Osteocyte (in vitro differentiated cells): ENCODE data around the gene TECR. TPM values are rescaled to one million over a fixed set of nuclear protein-coding genes. Genes with fewer than 3 reads are reported as not detected.
A peak's percentile ranks its signal among the peaks of the same experiment; 100 is the strongest.

Experiments used
- DNase-seq: peaks from one replicate; pipeline ENCODE4 v3.0.0; 2021; ENCODE audit warnings: mixed read lengths; ENCODE audit not compliant: unreplicated experiment; ENCODE audit errors: extremely low spot score
- H3K27ac Mint-ChIP-seq: one replicate; pipeline ENCODE4 v1.8.0; 2021; ENCODE audit warnings: mild to moderate bottlenecking, mixed read lengths; ENCODE audit not compliant: unreplicated experiment
- H3K27me3 Mint-ChIP-seq: one replicate; pipeline ENCODE4 v1.8.0; 2021; ENCODE audit warnings: mixed read lengths; ENCODE audit not compliant: unreplicated experiment
- H3K36me3 Mint-ChIP-seq: one replicate; pipeline ENCODE4 v1.8.0; 2021; ENCODE audit warnings: mixed read lengths; ENCODE audit not compliant: unreplicated experiment
- H3K4me1 Mint-ChIP-seq: one replicate; pipeline ENCODE4 v1.8.0; 2021; ENCODE audit warnings: mixed read lengths; ENCODE audit not compliant: unreplicated experiment
- H3K4me3 Mint-ChIP-seq: one replicate; pipeline ENCODE4 v1.8.0; 2021; ENCODE audit warnings: mild to moderate bottlenecking, moderate library complexity, mixed read lengths; ENCODE audit not compliant: unreplicated experiment
- H3K9me3 Mint-ChIP-seq: one replicate; pipeline ENCODE4 v1.8.0; 2021; ENCODE audit warnings: mixed read lengths; ENCODE audit not compliant: unreplicated experiment
- total RNA-seq: library from RNA; stranded (reverse); gene quantifications from 2 replicates; pipeline ENCODE4 v1.2.1, GENCODE V29; 2021
- TF ChIP-seq, protein P1 (sequence below): fragments of 200-600 bp; sonication (generic); IDR thresholded peaks from 2 replicates; pipeline ENCODE4 v1.5.0; 2021; ENCODE audit warnings: antibody characterized with exemption, mild to moderate bottlenecking, moderate library complexity

TECR gene
- total RNA-seq, 1 donor from 2014 or later: 136 TPM

DNA sequence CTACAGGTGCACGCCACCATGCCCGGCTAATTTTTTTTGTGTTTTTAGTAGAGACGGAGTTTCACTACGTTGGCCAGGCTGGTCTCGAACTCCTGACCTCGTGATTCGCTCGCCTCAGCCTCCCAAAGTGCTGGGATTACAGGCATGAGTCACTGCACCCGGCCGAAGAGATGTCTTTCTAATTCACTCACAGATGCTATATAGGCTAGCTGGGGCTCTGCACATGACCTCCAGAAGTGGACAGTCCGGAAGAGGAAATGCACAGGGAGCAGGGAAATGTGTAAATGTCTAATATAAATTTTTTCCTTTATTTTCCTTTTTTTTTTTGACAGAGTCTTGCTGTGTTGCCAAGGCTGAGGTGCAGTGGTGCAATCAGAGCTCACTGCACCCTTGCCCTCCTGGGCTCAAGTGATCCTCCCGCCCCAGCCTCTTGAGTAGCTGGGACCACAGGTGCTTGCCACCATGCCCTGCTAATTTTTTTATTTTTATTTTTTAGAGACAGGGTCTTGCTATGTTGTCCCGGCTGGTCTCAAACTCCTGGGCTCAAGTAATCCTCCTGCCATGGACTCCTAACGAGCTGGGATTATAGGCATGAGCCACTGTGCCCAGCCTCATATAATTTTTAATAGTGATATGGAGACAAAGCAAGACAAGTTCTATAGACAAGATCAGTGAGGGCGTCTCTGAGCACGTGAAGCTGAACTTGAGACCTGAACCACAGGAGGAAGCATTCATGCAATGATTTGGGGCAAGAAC, 41.8 kb upstream of the TECR start:
- DNase-seq: no peak
- H3K36me3 Mint-ChIP-seq: peaks cover 31% of the 10 kb centered on the region
- H3K27ac Mint-ChIP-seq: no peak overlapping the region
- no peak overlapping the region for H3K4me3 Mint-ChIP-seq
- no peaks in the 10 kb centered on the region for H3K9me3 Mint-ChIP-seq
- H3K27me3 Mint-ChIP-seq: no peaks in the 10 kb centered on the region
- TF ChIP-seq, protein P1, sequence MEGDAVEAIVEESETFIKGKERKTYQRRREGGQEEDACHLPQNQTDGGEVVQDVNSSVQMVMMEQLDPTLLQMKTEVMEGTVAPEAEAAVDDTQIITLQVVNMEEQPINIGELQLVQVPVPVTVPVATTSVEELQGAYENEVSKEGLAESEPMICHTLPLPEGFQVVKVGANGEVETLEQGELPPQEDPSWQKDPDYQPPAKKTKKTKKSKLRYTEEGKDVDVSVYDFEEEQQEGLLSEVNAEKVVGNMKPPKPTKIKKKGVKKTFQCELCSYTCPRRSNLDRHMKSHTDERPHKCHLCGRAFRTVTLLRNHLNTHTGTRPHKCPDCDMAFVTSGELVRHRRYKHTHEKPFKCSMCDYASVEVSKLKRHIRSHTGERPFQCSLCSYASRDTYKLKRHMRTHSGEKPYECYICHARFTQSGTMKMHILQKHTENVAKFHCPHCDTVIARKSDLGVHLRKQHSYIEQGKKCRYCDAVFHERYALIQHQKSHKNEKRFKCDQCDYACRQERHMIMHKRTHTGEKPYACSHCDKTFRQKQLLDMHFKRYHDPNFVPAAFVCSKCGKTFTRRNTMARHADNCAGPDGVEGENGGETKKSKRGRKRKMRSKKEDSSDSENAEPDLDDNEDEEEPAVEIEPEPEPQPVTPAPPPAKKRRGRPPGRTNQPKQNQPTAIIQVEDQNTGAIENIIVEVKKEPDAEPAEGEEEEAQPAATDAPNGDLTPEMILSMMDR: no peak
- H3K4me1 Mint-ChIP-seq: no peaks in the 10 kb centered on the region

DNA sequence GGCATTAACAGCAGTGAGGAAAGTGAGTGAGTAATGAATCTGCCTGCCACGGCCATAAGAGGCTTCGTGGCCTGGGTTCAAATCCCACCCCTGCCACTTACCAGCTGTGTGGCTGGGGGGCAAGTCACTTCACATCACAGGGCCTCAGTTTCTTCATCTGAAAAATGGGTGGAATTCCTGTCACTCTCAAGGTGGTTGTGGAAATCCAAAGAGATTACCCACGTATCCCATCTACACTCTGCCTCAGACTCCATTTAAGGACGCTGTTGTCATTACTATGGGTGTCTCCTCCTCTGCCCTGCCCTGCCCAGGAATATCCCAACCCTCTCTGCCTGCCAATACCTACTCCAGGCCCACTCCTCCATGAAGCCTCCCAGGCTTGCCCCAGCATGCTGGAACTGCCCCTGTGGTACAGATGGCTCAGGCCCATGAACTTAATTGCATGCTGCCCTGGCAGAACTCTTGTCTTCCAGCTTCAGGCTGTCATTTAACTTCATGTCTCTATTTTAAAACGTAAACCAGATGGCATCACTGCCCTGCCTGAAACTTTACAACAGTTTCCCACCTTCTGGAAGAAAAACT, 36.5 kb upstream of the TECR start:
- H3K4me1 Mint-ChIP-seq: peaks cover 29% of the 10 kb centered on the region
- no peak overlapping the region for H3K4me3 Mint-ChIP-seq
- TF ChIP-seq, protein P1: no peak
- no peaks in the 10 kb centered on the region for H3K27me3 Mint-ChIP-seq
- no peaks in the 10 kb centered on the region for H3K9me3 Mint-ChIP-seq
- peaks cover 21% of the 10 kb centered on the region for H3K36me3 Mint-ChIP-seq
- no peak for DNase-seq
- no peak overlapping the region for H3K27ac Mint-ChIP-seq

DNA sequence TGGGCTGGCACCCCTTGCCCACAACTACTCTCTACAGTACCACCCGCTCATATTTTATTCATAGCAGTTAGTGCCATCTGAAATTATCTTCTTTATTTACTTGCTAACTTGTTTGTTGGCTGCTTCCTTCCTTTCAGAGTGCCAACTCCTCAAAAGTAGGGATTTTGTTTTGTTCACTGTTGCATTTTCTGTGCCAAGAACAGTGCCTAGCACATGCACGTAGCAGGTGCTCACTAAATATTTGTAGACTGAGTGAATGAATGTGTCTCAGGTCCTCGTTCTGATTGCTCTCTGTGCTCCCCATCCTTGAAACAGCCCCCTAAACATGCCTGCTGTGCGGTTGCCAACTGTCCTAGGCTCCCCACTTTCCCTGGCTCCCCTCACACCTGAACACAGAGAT, 35.0 kb upstream of the TECR start:
- no peak overlapping the region for H3K27ac Mint-ChIP-seq

DNA sequence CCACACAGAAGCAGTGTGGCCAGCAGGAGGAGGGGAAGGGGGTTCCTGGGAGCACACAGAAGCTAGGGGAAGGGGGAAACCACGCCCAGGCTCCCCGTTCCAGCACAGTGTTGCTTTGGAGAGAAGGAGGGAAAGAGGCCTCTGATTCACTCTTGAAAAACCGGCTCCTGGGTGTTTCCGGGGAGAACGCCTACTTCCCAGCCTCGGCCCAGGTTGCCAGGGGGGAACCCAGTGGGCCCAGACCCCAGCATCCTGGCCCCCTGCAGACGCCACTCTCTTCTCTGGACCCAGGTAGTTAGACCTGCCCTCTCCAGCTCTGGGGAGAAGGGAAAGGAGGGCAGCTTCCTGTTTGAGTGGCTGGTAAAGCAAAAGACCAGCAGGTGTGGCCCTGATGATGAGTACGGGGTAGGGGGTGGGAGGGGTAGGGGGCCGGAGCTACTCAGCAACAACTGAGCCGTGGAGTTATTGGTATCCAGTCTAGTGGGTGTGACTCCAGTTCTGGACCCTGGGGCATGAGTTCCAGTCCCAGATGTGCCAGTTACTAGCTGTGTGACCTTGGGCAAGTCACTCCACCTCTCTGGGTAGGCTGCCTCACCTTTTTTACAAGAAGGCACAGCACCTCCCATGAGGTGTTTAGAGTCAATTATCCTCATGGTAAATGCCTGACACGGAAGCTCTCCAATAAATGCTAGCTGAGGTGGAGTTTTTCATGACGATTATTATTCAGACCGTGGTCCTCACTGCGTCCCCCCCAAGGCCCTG, 34.3 kb upstream of the TECR start:
- H3K4me3 Mint-ChIP-seq: peak overlapping the region; percentile 85
- DNase-seq: no peak
- H3K27me3 Mint-ChIP-seq: no peaks in the 10 kb centered on the region
- no peaks in the 10 kb centered on the region for H3K9me3 Mint-ChIP-seq
- TF ChIP-seq, protein P1: no peak
- H3K36me3 Mint-ChIP-seq: peaks cover 11% of the 10 kb centered on the region
- H3K27ac Mint-ChIP-seq: peak overlapping the region; percentile 71
- H3K4me1 Mint-ChIP-seq: peaks cover 29% of the 10 kb centered on the region

More for the DNA sequence above, 35.0 kb upstream of the TECR start:
- Mint-ChIP-seq H3K9me3 (no peaks in the 10 kb centered on the region), H3K27me3 (no peaks in the 10 kb centered on the region), H3K4me3 (peak overlapping the region; percentile 85), H3K4me1 (peaks cover 29% of the 10 kb centered on the region), H3K36me3 (peaks cover 17% of the 10 kb centered on the region)
- TF ChIP-seq, protein P1: no peak
- DNase-seq: no peak

DNA sequence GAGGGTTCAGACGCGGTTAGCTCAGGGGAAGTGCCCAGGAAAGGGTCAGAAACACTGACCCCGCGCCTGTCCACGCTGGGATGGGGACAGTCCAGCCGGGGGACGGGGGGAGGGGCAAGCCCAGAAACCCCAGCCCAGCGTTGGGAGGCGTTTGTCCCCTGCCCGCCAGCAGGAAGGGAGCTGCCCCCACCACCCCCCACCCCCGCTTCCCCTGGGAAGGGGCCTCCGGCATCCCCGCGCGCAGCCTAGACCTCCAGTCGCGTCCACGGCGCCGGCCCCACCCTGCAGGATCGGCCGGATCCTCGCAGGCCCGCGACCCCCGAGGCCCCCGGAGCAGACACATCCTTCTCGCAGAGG, 33.7 kb upstream of the TECR start:
- peak overlapping the region; percentile 71 for H3K27ac Mint-ChIP-seq
- no peaks in the 10 kb centered on the region for H3K9me3 Mint-ChIP-seq
- H3K36me3 Mint-ChIP-seq: peaks cover 11% of the 10 kb centered on the region
- H3K4me1 Mint-ChIP-seq: peaks cover 29% of the 10 kb centered on the region
- DNase-seq: no peak
- peak overlapping the region; percentile 85 for H3K4me3 Mint-ChIP-seq
- H3K27me3 Mint-ChIP-seq: no peaks in the 10 kb centered on the region
- TF ChIP-seq, protein P1: no peak
